ENCODE measurements around the gene KATNAL2.

Gene KATNAL2

DNA sequence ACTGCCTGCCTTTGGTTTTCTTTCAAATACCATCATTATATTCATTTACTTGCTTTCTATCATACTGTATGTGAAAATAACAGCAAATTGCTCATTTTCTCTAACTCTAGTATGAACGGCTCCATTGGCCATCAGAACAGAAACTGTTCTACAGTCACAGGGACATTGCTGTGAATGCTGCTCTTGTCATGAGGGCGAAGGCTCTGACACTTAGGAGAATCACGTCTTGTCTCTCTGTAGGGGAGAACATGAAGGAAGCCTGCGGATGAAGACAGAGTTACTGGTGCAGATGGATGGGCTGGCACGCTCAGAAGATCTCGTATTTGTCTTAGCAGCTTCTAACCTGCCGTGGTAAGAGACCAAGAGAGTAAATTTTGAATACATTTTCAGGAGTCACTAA lies 159.7 kb downstream of the KATNAL2 start:
- FAIRE-seq (no peak), DNase-seq (ENCODE audit: insufficient read length, low spot score) (no peak)
- no peak for TF ChIP-seq POLR2AphosphoS5 (IDR thresholded peaks at IDR 0.05; ENCODE audit: low read depth, low read length)
- no peak for TF ChIP-seq SPI1 (IDR thresholded peaks at IDR 0.05; ENCODE audit: low read depth, low read length)
- TF ChIP-seq POU2F2 (IDR thresholded peaks at IDR 0.05; ENCODE audit: low read depth, low read length) = no peak
- no peak for TF ChIP-seq PAX5 (IDR thresholded peaks at IDR 0.05; ENCODE audit: insufficient read depth, low read length, severe bottlenecking)
- no peak for TF ChIP-seq TAF1 (IDR thresholded peaks at IDR 0.05; ENCODE audit: low read depth, low read length)
- no peak for TF ChIP-seq POLR2A (IDR thresholded peaks at IDR 0.05; ENCODE audit: low read depth, low read length)

DNA sequence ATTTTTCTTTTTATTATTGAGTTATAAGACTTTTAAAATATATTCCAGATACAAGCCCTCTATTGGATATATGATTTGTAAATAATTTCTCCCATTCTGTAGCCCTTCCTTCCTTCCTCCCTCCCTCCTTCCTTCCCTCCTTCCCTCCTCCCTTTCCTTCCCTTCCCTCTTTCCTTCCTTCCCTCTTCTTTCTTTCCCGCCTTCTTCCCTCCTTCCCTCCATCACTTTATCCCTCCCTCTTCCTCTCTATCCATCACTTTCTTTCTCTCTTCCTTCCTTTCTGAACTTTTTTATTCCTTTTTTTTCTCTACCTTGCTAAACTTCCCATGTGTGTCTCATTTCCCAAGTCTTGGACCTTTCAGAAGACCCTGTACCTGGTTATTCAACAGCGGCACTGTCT lies 163.5 kb downstream of the KATNAL2 start:
- DNase-seq (ENCODE audit: insufficient read length, low spot score) (no peak), FAIRE-seq (no peak)
- TF ChIP-seq TAF1 (IDR thresholded peaks at IDR 0.05; ENCODE audit: low read depth, low read length) = no peak
- no peak for TF ChIP-seq POLR2A (IDR thresholded peaks at IDR 0.05; ENCODE audit: low read depth, low read length)
- TF ChIP-seq PAX5 (IDR thresholded peaks at IDR 0.05; ENCODE audit: insufficient read depth, low read length, severe bottlenecking) = no peak
- TF ChIP-seq SPI1 (IDR thresholded peaks at IDR 0.05; ENCODE audit: low read depth, low read length) = no peak
- no peak for TF ChIP-seq POLR2AphosphoS5 (IDR thresholded peaks at IDR 0.05; ENCODE audit: low read depth, low read length)
- TF ChIP-seq POU2F2 (IDR thresholded peaks at IDR 0.05; ENCODE audit: low read depth, low read length) = no peak

DNA sequence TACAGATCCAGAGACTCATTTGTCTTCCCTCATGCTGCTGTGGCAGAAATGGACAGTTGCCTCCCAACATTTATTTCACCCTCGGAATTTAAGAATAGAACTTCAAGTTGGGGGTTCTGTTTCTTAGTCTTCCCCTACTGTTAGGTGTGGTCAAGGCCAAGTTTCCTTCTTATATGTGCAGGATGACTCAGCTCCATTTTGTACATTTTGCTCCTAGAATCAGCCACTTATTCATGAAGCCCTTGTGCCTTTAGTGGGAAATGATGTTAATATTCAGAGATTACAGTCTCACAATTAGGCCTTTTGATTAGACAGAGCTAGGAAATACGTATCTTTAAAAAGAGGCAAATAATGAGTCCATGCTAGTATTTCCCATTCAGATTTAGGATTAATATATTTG lies 164.2 kb downstream of the KATNAL2 start:
- TF ChIP-seq SPI1 (IDR thresholded peaks at IDR 0.05; ENCODE audit: low read depth, low read length) (no peak), POLR2AphosphoS5 (IDR thresholded peaks at IDR 0.05; ENCODE audit: low read depth, low read length) (no peak), PAX5 (IDR thresholded peaks at IDR 0.05; ENCODE audit: insufficient read depth, low read length, severe bottlenecking) (no peak), POU2F2 (IDR thresholded peaks at IDR 0.05; ENCODE audit: low read depth, low read length) (no peak), POLR2A (IDR thresholded peaks at IDR 0.05; ENCODE audit: low read depth, low read length) (no peak), TAF1 (IDR thresholded peaks at IDR 0.05; ENCODE audit: low read depth, low read length) (no peak)
- DNase-seq (ENCODE audit: insufficient read length, low spot score) (no peak), FAIRE-seq (no peak)

DNA sequence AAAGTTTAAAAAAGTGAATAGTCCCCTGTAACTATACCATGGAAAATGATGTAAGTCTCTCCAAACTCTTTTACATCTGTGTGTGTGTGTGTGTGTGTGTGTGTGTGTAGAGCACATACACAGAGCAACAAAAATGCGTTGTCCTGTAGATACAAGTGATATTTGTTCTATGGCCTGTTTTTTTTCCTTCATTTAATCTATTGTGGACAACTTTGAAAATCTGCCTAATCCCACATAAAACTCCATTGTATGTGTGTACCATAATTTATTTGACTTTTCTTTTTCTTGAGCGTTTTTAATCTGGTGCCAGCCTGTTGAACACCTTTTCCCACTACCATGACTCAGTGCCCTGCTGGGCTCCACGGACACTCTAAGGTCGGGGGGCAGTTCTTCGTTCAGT lies 170.3 kb downstream of the KATNAL2 start:
- DNase-seq (ENCODE audit: insufficient read length, low spot score) (no peak), FAIRE-seq (no peak)
- no peak for TF ChIP-seq TAF1 (IDR thresholded peaks at IDR 0.05; ENCODE audit: low read depth, low read length)
- no peak for TF ChIP-seq POLR2AphosphoS5 (IDR thresholded peaks at IDR 0.05; ENCODE audit: low read depth, low read length)
- TF ChIP-seq SPI1 (IDR thresholded peaks at IDR 0.05; ENCODE audit: low read depth, low read length) = no peak
- no peak for TF ChIP-seq PAX5 (IDR thresholded peaks at IDR 0.05; ENCODE audit: insufficient read depth, low read length, severe bottlenecking)

DNA sequence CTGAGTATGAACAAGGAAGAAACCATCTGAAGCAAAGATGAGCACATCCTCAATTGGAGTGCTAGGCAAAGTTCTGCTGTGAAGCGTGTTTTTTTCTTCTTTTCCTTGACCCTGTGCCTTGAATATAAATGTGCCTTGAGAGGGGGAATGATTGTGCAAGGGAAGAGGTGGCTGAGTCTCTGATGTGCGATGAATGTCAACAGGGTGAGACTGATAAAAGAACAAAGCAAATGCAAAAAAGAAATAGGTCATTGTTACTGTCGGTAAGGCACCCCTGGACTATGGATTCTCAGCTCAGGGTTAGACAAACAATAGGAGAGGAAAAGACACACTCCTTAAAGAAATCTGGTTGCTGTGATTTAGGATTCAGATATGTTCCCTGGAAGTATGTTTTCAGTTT lies 178.4 kb downstream of the KATNAL2 start:
- no peak for TF ChIP-seq POU2F2 (IDR thresholded peaks at IDR 0.05; ENCODE audit: low read depth, low read length)
- no peak for TF ChIP-seq POLR2AphosphoS5 (IDR thresholded peaks at IDR 0.05; ENCODE audit: low read depth, low read length)
- TF ChIP-seq POLR2A (IDR thresholded peaks at IDR 0.05; ENCODE audit: low read depth, low read length) = no peak
- TF ChIP-seq SPI1 (IDR thresholded peaks at IDR 0.05; ENCODE audit: low read depth, low read length) = no peak
- no peak for TF ChIP-seq PAX5 (IDR thresholded peaks at IDR 0.05; ENCODE audit: insufficient read depth, low read length, severe bottlenecking)
- no peak for TF ChIP-seq TAF1 (IDR thresholded peaks at IDR 0.05; ENCODE audit: low read depth, low read length)
- FAIRE-seq (no peak), DNase-seq (ENCODE audit: insufficient read length, low spot score) (no peak)

DNA sequence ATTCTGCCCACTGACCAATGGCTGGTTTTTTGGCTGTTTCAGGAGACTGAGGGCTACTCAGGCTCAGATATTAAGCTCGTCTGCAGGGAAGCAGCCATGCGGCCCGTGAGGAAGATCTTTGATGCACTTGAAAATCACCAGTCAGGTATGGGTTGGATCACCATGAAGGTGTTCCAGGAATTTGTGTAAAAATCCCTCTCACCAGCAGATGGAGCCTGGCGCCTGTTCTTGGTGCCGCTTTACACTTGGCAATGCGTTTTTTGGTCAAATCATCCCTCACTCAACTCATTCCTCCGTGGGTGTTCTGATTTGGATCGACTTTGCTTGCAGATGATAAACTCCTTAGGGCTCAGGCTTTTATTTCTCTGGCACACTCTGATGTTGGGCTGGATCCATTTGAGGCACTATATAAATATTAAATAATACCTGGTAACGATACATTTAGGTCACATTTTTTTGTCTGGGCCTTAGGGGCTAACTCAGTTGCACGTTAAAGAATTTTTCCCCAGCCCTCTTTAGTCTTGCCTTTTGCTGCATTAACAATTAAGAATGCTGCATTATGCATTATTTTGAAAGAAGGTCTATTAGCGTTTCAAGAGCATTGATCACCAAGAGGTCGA lies 182.9 kb downstream of the KATNAL2 start:
- FAIRE-seq (peak; percentile 70), DNase-seq (ENCODE audit: insufficient read length, low spot score) (peak; percentile 12)
- no peak for TF ChIP-seq SPI1 (IDR thresholded peaks at IDR 0.05; ENCODE audit: low read depth, low read length)
- TF ChIP-seq POLR2AphosphoS5 (IDR thresholded peaks at IDR 0.05; ENCODE audit: low read depth, low read length) = no peak
- no peak for TF ChIP-seq TAF1 (IDR thresholded peaks at IDR 0.05; ENCODE audit: low read depth, low read length)
- no peak for TF ChIP-seq POU2F2 (IDR thresholded peaks at IDR 0.05; ENCODE audit: low read depth, low read length)
- TF ChIP-seq PAX5 (IDR thresholded peaks at IDR 0.05; ENCODE audit: insufficient read depth, low read length, severe bottlenecking) = no peak
- TF ChIP-seq POLR2A (IDR thresholded peaks at IDR 0.05; ENCODE audit: low read depth, low read length) = no peak

DNA sequence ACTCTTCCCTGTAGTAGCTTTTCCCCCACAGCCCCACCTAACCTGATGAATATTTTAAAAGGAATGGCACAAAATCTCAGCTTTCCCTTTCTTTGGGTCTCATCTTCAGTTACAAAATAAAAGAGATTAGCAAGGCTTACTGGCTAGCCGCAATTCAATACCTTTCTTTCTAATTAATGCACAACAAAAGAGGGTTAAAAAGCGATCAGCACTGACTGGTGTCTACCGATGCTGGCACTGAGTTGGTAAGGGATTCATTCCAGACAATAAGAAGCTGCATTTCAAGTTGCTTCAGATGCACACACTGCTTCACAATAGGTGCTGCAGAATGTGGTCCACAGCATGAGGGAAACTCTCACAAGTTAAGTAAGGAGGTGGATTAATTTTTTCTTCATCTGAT lies 191.0 kb downstream of the KATNAL2 start:
- FAIRE-seq = no peak
- TF ChIP-seq TAF1 (IDR thresholded peaks at IDR 0.05; ENCODE audit: low read depth, low read length) (no peak), POU2F2 (IDR thresholded peaks at IDR 0.05; ENCODE audit: low read depth, low read length) (no peak), SPI1 (IDR thresholded peaks at IDR 0.05; ENCODE audit: low read depth, low read length) (no peak), POLR2A (IDR thresholded peaks at IDR 0.05; ENCODE audit: low read depth, low read length) (no peak), POLR2AphosphoS5 (IDR thresholded peaks at IDR 0.05; ENCODE audit: low read depth, low read length) (no peak), PAX5 (IDR thresholded peaks at IDR 0.05; ENCODE audit: insufficient read depth, low read length, severe bottlenecking) (no peak)

DNA sequence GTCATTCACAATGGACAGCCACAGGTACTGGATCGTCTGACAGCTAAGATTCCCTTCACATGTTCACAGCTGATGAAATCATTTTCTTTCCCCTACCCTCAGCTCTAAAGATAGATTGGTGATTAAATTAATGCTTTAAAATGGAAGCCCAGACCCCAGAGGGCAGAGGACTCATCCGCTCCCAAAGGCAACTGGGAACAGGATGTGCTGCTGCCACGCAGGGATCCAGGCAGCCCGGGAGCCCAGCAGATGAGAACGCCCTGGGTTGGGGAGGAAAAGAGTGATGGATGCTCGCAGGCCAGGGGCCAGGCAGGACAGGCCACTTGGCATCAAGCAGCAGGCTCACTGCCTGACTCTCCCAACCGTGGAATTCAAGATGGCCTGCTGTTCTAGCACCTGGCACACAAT lies 191.6 kb downstream of the KATNAL2 start:
- DNase-seq (ENCODE audit: insufficient read length, low spot score) (no peak), FAIRE-seq (no peak)

More for the DNA sequence above, 191.0 kb downstream of the KATNAL2 start:
- DNase-seq (ENCODE audit: insufficient read length, low spot score) = no peak

DNA sequence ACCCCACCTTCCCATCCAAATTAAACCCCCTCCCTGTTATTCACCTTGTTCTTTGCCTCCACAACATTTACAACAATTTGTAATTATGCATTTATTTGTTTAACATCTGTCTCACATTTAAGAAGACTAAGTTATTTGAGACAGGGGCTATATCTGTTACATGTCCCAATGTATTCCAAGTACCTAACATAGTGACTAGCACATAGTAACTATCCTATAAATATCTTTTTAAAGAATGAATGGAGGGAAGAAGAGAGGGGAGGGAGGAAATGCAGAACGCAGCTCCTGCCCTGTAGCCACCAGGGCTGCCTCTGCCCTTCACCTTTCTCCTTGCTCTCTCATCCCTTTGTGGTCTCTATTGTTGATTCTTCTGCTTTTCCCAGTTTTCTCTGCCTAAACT lies 192.3 kb downstream of the KATNAL2 start:
- FAIRE-seq (no peak), DNase-seq (ENCODE audit: insufficient read length, low spot score) (no peak)
- TF ChIP-seq PAX5 (IDR thresholded peaks at IDR 0.05; ENCODE audit: insufficient read depth, low read length, severe bottlenecking) (no peak), POU2F2 (IDR thresholded peaks at IDR 0.05; ENCODE audit: low read depth, low read length) (no peak), SPI1 (IDR thresholded peaks at IDR 0.05; ENCODE audit: low read depth, low read length) (no peak), TAF1 (IDR thresholded peaks at IDR 0.05; ENCODE audit: low read depth, low read length) (no peak), POLR2A (IDR thresholded peaks at IDR 0.05; ENCODE audit: low read depth, low read length) (no peak), POLR2AphosphoS5 (IDR thresholded peaks at IDR 0.05; ENCODE audit: low read depth, low read length) (no peak)

More for the DNA sequence above, 191.6 kb downstream of the KATNAL2 start:
- TF ChIP-seq POLR2AphosphoS5 (IDR thresholded peaks at IDR 0.05; ENCODE audit: low read depth, low read length) (no peak), POU2F2 (IDR thresholded peaks at IDR 0.05; ENCODE audit: low read depth, low read length) (no peak), SPI1 (IDR thresholded peaks at IDR 0.05; ENCODE audit: low read depth, low read length) (no peak), PAX5 (IDR thresholded peaks at IDR 0.05; ENCODE audit: insufficient read depth, low read length, severe bottlenecking) (no peak), POLR2A (IDR thresholded peaks at IDR 0.05; ENCODE audit: low read depth, low read length) (no peak), TAF1 (IDR thresholded peaks at IDR 0.05; ENCODE audit: low read depth, low read length) (no peak)
